Hematopoietic multipotent progenitor cell (in vitro differentiated cells): ENCODE results near the gene MYH14. TPM values are rescaled to one million over a fixed set of nuclear protein-coding genes. Genes with fewer than 3 reads are reported as not detected.

Source experiments
- DNase-seq, 3 donors: peaks; one replicate each; pipeline ENCODE4 v3.0.0-alpha.2; 2011 to 2015; ENCODE audit warnings: low read depth in 2 of 3, low spot score in 2 of 3
- total RNA-seq: library from RNA; depleted of rRNA; stranded (reverse); fragments of >200 nt; gene quantifications from one replicate; pipeline ENCODE4 v1.2.3, GENCODE V29; 2012

The MYH14 gene
- total RNA-seq, 1 donor = under 0.01 TPM

DNA sequence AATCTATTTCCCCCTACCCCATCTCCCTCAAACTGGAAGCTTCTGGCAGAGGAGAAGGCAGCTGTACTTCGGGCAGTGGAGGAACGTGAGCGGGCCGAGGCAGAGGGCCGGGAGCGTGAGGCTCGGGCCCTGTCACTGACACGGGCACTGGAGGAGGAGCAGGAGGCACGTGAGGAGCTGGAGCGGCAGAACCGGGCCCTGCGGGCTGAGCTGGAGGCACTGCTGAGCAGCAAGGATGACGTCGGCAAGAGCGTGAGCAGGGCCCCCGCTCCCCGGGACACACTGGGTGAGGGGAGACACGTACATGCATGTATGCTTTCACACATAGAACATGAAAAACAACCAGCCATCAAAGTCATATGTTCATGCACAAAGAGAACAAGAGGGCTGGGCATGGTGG, 83.0 kb downstream of the MYH14 start:
- no peak for DNase-seq

DNA sequence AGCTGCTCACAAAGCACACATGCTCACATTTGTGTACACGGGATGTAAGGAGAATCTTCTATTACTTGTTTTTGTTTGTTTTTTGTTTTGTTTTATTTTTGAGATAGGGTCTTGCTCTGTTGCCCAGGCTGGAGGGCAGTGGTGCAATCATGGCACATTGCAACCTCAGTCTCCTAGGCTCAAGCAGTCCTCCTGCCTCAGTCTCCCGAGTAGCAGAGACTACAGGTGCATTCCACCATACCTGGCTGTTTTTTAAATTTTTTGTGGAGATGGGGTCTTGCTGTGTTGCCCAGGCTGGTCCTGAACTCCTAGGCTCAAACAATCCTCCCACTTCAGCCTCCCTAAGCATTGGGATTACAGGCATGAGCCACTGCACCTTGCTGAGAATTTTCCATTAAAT, 83.9 kb downstream of the MYH14 start:
- DNase-seq = no peak

DNA sequence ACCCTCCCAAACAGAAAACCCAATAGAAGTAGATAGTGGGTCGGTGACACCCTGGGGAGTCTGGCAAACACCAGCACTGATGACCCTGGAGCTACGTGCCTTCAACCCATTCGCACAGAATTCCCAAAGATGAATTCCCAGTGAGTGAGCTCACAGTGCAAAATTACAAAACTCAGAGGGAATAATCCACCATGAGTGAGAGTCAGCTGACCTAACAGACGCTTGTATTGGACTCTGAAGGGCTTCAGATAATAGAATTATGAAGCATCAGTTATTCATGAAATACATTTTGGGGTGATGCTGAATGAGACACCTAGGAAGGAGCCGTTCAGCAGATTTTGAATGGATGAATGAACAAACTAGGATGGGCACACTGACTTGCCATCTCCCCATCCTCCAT, 85.5 kb downstream of the MYH14 start:
- DNase-seq = no peak

DNA sequence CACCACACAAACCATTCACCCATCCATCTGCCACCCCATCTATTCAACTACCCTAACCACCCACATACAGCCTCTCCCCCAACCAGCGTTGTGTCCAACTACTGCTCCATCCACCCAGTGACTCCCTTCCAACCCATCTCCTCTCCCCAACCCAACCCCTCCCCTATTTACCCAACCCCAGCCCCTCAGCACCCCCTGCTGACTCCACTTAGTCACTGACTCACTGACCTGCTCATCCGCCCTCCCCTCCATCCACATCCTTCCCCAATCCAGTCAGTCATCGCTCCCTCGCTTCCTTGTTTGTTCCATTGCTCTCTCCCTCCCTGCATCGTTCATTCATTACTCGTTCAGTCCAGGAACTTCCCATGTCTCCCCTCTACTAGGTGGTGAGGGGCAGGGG, 86.6 kb downstream of the MYH14 start:
- DNase-seq = no peak

DNA sequence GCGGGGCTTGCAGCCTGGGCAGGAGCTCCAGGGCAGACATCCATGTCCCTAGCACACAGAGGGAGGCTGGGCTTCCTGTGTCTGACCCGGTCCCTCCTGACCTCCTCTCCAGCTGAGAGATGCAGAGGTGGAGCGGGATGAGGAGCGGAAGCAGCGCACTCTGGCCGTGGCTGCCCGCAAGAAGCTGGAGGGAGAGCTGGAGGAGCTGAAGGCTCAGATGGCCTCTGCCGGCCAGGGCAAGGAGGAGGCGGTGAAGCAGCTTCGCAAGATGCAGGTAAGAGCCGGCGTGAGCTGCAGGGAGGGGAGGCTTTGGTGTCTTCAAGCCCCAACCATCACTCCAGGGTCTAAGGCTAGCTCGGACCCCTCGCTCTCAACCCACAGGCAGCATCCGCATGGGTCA, 87.4 kb downstream of the MYH14 start:
- no peak for DNase-seq

GRCh38 chr19:50292216-50292827, 88.9 kb downstream of the MYH14 start:
- DNase-seq = no peak

DNA sequence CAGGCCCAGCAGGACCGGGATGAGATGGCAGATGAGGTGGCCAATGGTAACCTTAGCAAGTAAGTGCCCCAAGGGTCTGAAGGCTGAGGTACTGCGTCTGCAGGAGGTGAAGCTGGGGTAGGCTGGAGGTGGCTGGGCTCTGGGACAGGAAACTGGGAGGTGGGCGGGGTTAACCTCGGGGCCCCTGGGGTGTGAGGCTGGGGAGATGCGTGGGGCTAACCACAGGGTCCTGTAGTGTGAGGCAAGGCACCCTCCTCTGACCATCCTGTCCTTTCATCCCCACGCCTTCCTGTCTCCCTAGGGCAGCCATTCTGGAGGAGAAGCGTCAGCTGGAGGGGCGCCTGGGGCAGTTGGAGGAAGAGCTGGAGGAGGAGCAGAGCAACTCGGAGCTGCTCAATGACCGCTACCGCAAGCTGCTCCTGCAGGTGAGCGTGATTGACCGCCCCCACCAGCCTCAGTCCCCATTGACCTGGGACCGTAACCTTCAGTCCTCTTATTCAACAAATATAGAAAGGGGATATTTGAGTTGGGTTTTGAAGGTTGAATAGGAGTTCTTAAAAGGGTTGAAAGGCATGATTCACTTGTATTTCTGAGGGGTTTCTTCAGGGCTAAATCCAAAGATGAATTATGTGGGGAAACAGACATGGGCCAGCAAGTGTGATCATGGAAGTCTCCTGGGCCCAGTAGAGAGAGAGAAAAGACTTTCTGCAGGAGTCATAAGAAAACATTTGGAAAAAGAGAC, 90.0 kb downstream of the MYH14 start:
- DNase-seq = no peak

- DNase-seq = no peak
These were observed 96.6 kb downstream of the MYH14 start for GRCh38 chr19:50300051-50300450.

DNA sequence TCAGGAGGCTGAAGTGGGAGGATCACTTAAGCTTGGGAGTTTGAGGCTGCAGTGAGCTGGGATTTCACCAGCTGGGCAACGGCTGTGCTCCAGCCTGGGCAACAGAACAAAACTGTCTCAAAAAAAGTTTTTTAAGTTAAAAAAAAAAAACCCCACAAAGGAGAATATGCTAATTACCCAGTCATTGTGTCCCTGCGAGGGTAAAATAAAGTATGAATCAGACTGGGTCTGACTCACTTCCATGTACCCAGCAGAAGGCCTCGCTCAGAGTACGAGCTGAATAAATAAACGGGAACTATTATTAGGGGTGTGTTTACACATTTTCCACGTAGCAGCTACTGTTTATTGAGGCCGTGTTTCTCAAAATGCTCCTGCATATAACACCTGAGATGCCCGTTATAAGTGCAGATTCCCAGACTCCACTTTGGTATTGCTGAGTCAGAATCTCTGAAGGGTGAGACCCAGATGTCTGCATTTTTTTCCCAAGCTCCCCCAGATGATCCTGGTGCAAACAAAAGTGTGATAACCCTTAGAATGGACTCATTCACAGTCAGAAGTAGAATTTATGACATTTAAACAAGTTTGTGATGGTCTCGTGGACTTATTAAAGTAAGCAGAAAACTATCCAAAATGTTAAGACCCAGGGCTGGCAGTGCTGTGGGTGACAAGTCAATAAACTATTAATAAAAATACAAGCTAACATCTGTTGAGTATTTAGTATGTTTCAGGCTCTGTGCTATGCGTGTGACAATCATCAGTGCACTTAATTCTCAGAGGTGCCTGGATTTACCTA, 97.6 kb downstream of the MYH14 start:
- DNase-seq = no peak

DNA sequence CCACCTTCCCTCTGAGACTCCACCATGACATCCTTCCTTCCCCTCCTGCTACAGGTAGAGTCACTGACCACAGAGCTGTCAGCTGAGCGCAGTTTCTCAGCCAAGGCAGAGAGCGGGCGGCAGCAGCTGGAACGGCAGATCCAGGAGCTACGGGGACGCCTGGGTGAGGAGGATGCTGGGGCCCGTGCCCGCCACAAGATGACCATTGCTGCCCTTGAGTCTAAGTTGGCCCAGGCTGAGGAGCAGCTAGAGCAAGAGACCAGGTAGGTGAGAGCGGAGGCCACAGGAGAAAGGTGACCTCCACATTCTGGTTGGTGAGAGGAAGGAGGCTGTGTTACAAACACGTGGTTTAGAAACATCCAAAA, 98.2 kb downstream of the MYH14 start:
- DNase-seq = no peak

DNA sequence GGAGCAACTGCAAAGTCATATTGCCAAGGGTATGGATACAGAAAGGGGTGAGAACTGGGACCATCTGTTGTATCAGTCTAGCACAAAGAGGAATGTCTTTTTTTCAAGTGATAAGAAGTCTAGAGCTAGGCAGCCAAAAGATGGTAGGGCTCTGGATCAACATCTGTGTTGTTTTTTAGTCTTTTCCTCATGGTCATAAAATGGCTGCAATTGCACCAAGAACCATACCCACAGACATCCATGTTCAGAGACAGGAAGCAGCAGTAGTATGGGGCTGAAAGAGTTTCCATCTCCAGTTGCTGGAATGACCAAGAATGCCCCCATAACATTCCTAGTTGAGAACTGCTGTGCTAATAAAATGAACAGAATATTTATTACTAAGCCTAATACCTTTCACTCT, 100.1 kb downstream of the MYH14 start:
- no peak for DNase-seq

DNA sequence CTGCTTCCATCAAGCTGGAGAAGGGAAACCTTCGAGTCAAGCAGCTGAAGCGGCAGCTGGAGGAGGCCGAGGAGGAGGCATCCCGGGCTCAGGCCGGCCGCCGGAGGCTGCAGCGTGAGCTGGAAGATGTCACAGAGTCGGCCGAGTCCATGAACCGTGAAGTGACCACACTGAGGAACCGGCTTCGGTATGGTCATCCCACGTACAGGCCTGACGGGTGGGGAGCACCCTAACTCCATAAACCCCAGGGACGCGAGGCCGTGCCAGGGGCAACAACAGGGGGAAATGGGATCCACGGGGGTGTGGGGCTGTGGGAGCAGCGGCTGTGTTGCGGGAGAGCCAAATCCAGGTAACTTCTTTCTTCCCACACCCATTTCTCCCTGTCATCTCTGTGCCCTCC, 105.6 kb downstream of the MYH14 start:
- DNase-seq = no peak

GRCh38 chr19:50309396-50310125, 106.1 kb downstream of the MYH14 start:
- DNase-seq = no peak

DNA sequence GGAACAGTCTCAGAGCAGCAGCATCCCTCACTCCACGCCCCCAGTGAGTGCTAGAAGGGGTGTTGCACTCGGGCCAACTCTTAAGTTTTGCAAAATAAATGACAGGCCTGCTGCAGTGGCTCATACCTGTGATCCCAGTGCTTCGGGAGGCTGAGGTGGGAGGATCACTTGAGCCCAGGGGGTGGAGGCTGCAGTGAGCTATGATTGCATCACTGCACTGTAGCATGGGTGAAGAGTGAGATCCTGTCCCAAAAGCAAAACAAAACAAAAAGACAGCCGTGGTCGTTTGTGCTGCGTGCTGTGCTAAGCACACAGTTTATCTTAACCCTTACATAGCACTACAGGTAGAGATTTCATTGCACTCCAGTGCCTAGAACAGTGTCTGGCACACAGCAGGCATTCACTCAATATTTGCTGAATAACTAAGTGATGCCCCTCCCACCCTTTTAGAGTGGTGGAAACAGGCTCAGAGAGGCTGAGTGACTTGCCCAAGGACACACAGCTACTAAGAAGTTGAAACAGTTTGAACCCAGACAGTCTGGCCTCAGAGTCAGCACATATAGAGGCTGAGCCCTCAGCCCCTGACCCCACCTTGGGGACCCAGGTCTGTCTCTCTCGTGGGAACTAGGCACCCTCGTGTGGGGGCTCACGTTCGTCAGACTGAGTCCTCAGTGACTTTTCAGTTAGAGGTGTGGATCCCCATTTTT, 107.5 kb downstream of the MYH14 start:
- DNase-seq = no peak

DNA sequence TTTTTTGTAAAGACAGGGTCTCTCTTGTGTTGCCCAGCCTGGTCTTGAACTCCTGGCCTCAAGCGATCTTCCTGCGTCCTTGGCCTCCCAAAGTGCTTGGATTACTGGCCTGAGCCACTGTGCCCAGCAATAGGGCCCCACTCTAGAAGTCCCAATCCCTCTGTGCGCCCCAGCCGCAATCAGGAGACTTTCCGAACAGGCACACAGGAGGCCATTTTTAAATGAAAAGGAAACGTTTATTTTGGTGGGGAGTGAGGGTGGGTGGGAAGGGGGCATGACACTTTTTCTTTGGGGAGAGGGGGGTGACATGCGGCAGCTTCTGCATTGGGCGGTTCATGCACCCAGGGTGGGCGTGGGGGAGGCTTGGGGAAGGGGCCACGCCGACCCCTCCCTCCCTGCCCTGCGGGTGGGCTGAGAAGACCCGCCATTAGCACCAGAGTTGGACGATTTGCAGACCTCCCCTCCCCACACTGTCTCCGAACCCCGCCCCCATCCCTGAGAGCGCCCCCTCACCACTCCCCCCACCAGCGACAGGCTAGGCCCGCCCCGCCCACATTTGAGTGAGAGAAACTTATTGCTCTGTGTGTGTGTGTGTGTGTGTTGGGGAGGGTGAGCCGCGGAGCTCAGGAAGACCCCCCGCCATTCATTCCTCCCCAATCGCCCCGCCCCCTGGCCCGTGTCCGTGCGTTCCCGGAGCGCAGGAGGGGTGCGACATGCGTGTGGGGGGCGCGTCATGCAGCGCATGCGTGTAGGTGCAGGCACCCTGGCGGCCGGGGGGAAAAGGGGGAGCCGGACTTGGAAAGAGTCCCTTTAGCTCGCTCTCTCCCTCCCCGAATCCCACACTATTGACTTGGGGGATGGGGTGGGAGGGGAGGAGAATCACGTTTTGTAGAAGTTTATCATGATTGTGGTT, 108.6 kb downstream of the MYH14 start:
- DNase-seq = no peak

- no peak for DNase-seq
These were observed 109.8 kb downstream of the MYH14 start for GRCh38 chr19:50312967-50313811.

DNA sequence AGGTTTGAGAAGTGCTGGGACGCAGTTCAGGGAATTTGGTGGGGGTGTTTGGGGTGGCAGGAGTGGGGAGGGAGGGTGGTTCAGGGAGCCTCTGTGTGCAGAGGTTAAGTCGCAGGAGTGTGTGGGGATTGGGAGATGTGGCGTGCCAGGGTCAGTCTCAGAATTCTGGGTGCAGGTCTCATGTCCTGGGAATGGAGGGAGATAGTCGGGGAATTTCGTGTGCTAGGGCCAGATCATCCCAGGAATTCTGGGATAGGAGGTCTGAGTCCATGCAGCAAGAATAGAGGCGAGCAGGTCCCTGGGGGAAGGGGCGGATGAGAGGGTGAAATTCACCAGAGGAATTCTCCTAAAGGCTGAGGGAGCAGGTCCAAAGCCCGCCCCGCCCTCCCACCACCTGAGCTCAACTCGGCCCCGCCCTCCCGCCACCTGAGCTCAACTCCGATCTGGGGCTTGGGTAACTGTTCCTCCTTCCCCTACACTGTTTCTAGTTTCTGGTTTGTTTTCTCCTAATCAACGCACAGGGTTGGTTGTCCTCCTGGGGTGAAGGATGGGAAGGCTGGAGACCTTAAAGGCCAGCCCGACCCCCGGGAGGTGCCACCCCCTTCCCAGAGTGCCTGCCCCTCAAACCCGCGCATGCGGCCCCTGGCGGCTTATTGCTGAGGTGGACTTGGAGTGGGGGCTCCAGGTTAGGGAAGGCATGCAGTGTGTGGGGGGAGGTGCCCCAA, 110.6 kb downstream of the MYH14 start:
- no peak for DNase-seq
